ENCODE measurements around the gene BBS7.

- TF ChIP-seq, protein P1, sequence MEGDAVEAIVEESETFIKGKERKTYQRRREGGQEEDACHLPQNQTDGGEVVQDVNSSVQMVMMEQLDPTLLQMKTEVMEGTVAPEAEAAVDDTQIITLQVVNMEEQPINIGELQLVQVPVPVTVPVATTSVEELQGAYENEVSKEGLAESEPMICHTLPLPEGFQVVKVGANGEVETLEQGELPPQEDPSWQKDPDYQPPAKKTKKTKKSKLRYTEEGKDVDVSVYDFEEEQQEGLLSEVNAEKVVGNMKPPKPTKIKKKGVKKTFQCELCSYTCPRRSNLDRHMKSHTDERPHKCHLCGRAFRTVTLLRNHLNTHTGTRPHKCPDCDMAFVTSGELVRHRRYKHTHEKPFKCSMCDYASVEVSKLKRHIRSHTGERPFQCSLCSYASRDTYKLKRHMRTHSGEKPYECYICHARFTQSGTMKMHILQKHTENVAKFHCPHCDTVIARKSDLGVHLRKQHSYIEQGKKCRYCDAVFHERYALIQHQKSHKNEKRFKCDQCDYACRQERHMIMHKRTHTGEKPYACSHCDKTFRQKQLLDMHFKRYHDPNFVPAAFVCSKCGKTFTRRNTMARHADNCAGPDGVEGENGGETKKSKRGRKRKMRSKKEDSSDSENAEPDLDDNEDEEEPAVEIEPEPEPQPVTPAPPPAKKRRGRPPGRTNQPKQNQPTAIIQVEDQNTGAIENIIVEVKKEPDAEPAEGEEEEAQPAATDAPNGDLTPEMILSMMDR (IDR thresholded peaks at IDR 0.05), result no peak
- TF ChIP-seq POLR2AphosphoS5 (IDR thresholded peaks at IDR 0.05), result no peak
These were observed 91.2 kb downstream of the BBS7 start for GRCh38 chr4:121778991-121779628.

All from sigmoid colon (tissue), 4 donors.